Neutrophil (primary cell): ENCODE measurements around the gene SNX5.

Experiments
- H3K27ac ChIP-seq: fragments of 200-600 bp; sonication (generic); 2 replicates; pipeline ENCODE4 v1.5.1; 2016; ENCODE audit warnings: mild to moderate bottlenecking, moderate library complexity
- H3K27me3 ChIP-seq: fragments of 200-600 bp; sonication (generic); 2 replicates; pipeline ENCODE4 v1.6.0; 2016; ENCODE audit warnings: mild to moderate bottlenecking
- H3K36me3 ChIP-seq: fragments of 200-600 bp; sonication (generic); 2 replicates; pipeline ENCODE4 v1.5.1; 2017
- H3K4me1 ChIP-seq, 2 experiments: fragments of 200-600 bp in 1 of 2; sonication (generic) in 1 of 2; 1 replicate in 1 of 2; 2 replicates in 1 of 2; pipeline versions ENCODE4 v1.5.1 to v1.6.1; 2013 to 2016; ENCODE audit warnings: low read depth in 1 of 2, low read length in 1 of 2, mild to moderate bottlenecking in 1 of 2, moderate library complexity in 1 of 2; ENCODE audit not compliant: control insufficient read depth in 1 of 2, insufficient read depth in 1 of 2
- H3K4me3 ChIP-seq, 2 experiments: fragments of 200-600 bp in 1 of 2; sonication (generic) in 1 of 2; 1 replicate in 1 of 2; 2 replicates in 1 of 2; pipeline ENCODE4 v1.5.1; 2013 to 2016; ENCODE audit warnings: low read depth in 1 of 2, low read length in 1 of 2, mild to moderate bottlenecking in 1 of 2, moderate library complexity in 1 of 2
- H3K9me3 ChIP-seq: fragments of 200-600 bp; sonication (generic); 2 replicates; pipeline ENCODE4 v1.5.1; 2016
- CTCF ChIP-seq: fragments of 200-600 bp; sonication (generic); IDR thresholded peaks from 2 replicates; pipeline ENCODE4 v1.5.1; 2016; ENCODE audit warnings: antibody characterized with exemption

SNX5 gene

GRCh38 chr20:17917832-17918618 lies 50.6 kb downstream of the SNX5 start:
- Histone ChIP-seq H3K27ac (no peak overlapping the region), H3K4me1 (no peaks in the 10 kb centered on the region), H3K36me3 (no peaks in the 10 kb centered on the region), H3K27me3 (no peaks in the 10 kb centered on the region), H3K9me3 (no peaks in the 10 kb centered on the region), H3K4me3 (no peak overlapping the region)
- TF ChIP-seq CTCF, result no peak

- TF ChIP-seq CTCF, result no peak
- H3K4me1 ChIP-seq, result no peaks in the 10 kb centered on the region
- no peak overlapping the region for H3K4me3 ChIP-seq
- no peaks in the 10 kb centered on the region for H3K27me3 ChIP-seq
- no peaks in the 10 kb centered on the region for H3K36me3 ChIP-seq
- H3K27ac ChIP-seq, result no peak overlapping the region
- no peaks in the 10 kb centered on the region for H3K9me3 ChIP-seq
Observed at GRCh38 chr20:17916433-17916891, 52.1 kb downstream of the SNX5 start.

GRCh38 chr20:17914957-17915356 lies 53.6 kb downstream of the SNX5 start:
- Histone ChIP-seq H3K27me3 (no peaks in the 10 kb centered on the region), H3K4me1 (no peaks in the 10 kb centered on the region), H3K27ac (no peak overlapping the region), H3K4me3 (no peak overlapping the region), H3K9me3 (no peaks in the 10 kb centered on the region), H3K36me3 (no peaks in the 10 kb centered on the region)
- TF ChIP-seq CTCF, result no peak

GRCh38 chr20:17912916-17913315 lies 55.7 kb downstream of the SNX5 start:
- TF ChIP-seq CTCF, result no peak
- H3K4me1 ChIP-seq, result no peaks in the 10 kb centered on the region
- no peaks in the 10 kb centered on the region for H3K9me3 ChIP-seq
- H3K27me3 ChIP-seq, result no peaks in the 10 kb centered on the region
- no peak overlapping the region for H3K4me3 ChIP-seq
- no peak overlapping the region for H3K27ac ChIP-seq
- no peaks in the 10 kb centered on the region for H3K36me3 ChIP-seq

- H3K27ac ChIP-seq, result no peak overlapping the region
- H3K36me3 ChIP-seq, result no peaks in the 10 kb centered on the region
- H3K4me3 ChIP-seq, result no peak overlapping the region
- no peak for TF ChIP-seq CTCF
- H3K9me3 ChIP-seq, result no peaks in the 10 kb centered on the region
- no peaks in the 10 kb centered on the region for H3K4me1 ChIP-seq
- no peaks in the 10 kb centered on the region for H3K27me3 ChIP-seq
Observed at GRCh38 chr20:17911927-17912326, 56.7 kb downstream of the SNX5 start.
